GM19463 (cell line): ENCODE data around the gene COL5A1.

Source experiments
- ATAC-seq: cut with Tn5 transposase; IDR thresholded peaks from one replicate; pipeline ENCODE4 v1.9.1; 2021; ENCODE audit warnings: mild to moderate bottlenecking, moderate library complexity; ENCODE audit not compliant: unreplicated experiment

COL5A1 gene

DNA sequence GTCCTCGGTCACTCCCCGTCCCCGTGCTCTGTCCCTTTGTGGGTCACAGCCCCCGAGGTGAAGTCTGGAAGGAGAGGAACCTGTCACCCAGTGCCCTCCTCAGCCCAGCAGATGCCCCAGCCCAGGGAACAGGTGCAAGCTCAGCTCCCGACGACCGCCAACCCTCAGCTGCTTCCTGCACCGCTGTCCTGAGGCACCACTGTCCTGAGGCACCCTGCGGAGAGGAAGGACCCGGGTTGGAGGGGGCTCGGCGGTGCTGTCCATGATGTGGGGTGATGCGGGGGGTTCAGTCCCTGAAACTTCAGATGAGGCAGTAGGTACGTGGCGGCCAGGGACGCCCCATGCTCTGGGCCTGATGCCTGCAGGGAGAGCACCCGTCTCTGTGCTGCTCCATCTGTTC lies 81.4 kb downstream of the COL5A1 start:
- ATAC-seq = no peak

- ATAC-seq = no peak
Observed at GRCh38 chr9:134723491-134724190, 82.0 kb downstream of the COL5A1 start.

GRCh38 chr9:134724202-134724911 lies 82.8 kb downstream of the COL5A1 start:
- no peak for ATAC-seq

- ATAC-seq = no peak
Observed at GRCh38 chr9:134724912-134725604, 83.5 kb downstream of the COL5A1 start.

DNA sequence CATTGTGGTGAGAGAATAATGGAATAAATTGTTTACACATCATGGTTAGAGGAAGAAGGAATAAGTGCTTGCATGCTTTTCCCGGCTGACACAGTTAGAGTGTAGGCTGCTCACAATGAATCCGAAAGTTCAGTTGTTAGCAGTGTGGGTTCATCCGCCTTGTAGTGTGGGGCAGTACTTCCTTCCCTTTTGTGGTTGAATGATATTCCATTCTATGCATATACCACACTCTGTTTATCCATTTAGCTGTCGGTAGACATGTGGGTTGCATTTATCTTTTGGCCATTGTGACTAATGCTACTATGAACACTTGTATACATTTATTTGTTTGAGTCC lies 84.0 kb downstream of the COL5A1 start:
- no peak for ATAC-seq

DNA sequence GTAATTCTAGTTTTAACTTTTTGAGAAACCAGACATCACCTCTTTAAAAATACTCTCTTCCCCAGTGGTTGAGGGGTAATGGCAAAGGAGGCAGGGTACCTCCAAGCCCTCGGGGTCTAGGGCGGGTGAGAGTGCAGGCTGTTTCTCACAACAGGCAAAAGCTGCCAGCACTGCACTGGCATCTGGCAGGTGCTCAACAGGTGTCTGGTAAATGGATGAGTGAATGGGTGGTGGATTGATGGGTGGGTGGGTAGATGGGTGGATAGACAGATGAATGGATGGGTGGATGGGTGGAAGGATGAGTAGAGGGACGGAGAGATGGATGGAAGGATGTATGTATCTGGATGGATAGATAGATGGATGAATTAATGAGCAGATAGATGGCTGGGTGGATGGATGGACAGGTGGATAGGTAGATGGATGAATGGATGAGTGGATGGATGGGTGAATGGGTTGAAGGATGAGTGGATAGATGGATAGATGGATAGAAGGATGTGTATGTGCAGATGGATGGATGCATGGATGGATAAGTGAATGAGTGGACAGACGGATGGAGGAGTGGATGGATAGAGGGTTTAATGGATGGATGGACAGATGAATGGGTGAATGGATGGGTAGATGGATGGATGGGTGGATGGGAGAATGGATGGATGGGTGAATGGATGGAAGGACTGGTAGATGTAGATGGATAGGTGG lies 84.6 kb downstream of the COL5A1 start:
- no peak for ATAC-seq

DNA sequence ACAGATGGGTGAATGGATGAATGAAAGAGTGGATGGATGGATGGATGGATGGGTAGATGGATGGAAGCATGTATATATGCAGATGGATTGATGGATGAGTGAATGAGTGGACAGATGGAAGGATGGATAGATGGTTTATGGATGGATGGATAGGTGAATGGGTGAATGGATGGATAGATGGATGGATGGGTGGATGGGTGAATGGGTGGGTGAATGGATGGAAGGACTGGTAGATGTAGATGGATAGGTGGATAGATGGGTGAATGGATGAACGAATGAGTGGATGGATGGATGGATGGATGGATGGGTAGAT lies 85.1 kb downstream of the COL5A1 start:
- no peak for ATAC-seq

GRCh38 chr9:134728021-134728795 lies 86.6 kb downstream of the COL5A1 start:
- ATAC-seq = no peak

DNA sequence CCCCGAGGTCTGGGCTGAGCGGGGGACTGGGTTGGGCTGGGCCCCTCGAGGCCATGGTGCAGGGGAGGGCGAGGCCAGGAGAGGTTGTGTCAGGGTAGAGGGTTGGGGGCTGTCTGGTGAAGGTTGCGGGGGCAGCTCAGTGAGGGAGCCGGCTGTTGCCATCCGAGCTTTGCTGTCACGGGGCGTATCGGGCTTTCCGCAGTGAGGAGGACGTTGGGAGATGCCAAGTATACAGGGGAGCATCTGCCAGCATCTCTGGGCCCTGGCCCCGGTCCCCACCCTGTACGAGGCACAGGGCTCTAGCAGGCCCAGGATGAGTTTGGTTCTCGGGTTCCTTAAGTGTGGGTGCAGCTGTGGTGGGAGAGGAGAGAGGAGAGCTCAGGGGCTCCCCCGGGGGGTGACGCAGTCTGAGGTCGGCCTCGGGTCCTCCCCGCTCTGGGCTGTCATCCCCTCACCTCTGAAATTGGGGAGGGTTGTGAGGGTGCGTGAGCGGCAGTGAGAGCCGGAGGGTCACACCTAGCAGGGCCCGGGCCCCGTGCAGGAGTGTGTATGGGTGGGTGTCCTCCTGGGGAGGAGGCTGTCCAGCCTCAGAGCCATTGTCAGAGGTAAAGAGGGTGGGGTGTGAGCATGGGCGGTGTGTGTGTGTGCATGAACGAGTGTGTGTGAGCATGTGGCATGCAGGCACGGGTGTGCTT lies 87.3 kb downstream of the COL5A1 start:
- ATAC-seq = no peak

DNA sequence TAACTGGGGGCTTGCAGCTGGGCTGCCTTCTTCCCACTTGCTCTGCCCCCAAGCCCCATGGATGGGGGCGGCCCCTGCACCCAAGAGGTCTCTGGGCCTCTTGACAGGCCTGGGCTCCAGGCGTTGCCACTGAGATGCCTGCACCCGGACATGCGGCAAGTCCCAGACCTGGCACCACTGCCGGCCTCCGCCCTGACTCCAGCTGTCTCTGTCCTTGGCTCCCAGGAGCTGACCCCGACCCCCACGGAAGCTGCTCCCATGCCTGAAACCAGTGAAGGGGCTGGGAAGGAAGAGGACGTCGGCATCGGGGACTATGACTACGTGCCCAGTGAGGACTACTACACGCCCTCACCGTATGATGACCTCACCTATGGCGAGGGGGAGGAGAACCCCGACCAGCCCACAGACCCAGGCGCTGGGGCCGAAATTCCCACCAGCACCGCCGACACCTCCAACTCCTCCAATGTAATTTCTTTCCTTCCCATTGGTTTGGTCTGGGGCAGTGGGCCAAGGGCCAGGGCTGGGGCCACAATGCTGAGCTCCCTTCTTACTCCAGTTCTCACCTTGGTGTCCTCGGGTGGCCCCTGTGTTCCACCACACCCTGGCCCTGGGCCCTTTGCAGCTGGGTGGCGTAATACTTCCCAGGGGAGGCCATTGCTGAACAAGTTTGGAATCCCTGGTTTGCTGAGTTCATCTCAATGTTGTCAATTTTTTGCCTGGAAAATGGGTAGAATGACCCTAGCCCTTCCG lies 88.6 kb downstream of the COL5A1 start:
- no peak for ATAC-seq

GRCh38 chr9:134730761-134731496 lies 89.3 kb downstream of the COL5A1 start:
- no peak for ATAC-seq

- ATAC-seq = no peak
Observed at GRCh38 chr9:134731497-134732391, 90.1 kb downstream of the COL5A1 start.

GRCh38 chr9:134732392-134733110 lies 90.9 kb downstream of the COL5A1 start:
- ATAC-seq = no peak

DNA sequence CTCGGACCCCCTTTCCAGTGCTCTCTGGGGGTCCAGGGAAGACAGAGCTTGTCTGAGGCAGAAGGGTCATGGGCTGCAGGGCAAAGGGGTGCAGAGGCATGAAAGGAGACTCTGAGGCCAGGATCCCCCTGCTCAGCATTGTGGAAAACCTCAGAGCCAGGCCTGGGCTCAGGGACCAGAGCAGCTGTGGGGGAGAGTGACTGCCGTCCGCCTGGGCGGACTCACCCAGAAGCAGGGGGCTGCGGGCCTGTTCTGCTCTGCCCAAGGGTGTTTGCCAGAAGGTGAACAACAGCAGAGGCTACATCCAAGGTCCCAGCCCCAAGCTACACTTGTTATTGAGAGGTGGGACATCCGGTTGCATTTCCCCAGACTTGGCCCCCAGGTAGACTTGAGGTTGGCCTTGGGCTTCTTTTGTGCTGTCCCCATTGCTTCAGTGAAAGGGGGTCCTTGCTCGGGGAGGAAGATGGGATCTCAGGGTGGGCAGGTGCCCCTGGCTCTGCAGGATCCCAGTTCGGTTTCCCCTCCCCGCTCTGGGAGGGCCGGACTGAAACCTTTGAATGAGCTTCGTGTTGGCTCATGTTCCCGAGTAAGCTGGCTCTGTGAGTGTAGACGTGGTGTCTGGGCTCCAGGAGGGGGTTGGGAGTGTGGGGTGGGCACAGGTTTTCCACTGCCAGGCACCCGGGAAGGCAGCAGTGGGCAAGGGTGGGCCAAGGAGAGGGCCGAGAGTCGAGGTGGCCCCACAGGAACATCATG lies 92.1 kb downstream of the COL5A1 start:
- ATAC-seq = no peak

DNA sequence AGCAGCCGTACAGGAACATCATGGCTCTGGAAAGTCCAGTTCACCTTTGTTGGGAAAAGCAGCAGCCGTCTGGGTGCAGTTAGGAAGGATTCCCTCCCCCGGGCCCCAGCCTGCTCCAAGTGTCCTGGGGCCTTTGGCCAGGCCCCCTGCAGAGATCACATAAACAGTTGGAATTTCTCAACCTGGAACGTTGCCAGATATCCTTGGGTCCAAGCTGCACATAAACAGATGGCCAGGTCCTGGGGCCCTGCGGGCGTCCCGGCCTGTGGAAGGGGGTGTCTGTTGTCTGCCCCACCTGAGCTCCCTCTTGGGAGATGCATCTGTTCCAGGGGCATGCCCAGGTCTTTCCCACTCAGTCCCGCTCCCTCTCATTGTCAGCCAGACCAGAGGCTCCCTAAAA lies 92.7 kb downstream of the COL5A1 start:
- no peak for ATAC-seq

DNA sequence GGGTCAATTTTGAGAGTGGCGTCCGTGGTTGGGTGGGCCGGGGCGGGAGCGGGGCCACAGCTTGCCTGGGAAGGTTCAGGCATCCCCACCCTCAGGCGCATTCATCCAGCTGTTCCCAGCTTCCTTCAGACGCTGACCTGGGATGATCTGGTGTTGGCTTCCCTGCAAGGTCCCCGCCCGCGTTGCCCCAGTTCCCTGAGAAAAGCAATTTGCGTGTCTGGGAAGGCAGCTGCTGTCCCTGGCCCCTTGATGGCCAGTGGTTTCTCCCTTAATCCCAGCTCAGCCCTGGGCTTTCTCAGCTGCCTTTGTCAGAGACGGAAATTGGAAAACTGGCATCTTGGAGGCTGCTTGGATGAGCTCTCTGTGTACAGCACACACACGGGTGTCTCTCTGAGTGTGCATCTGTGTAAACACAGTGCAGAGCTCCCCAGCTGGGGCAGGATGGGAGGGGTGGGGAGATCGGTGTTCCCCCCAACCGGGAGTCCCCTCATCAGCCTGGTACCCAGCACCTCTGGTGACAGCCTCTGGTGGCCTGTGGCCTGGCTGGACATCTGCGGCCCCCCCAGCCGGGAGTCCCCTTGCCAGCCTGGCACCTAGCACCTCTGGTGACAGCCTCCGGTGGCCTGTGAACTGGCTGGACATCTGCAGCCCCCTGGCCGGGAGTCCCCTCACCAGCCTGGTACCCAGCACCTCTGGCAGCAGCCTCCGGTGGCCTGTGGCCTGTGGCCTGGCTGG lies 94.0 kb downstream of the COL5A1 start:
- ATAC-seq = no peak
